ENCODE results near the gene LRRC4.

Gene LRRC4

GRCh38 chr7:128071376-128071775 lies 40.1 kb upstream of the LRRC4 start:
- no peak overlapping the region for H3K4me3 ChIP-seq (ENCODE audit: low read length)
- no peak overlapping the region for H2BK120ac ChIP-seq (ENCODE audit: low read depth, low read length)
- H3K36me3 ChIP-seq (ENCODE audit: control insufficient read depth, insufficient read depth, low read length) = no peaks in the 10 kb centered on the region
- H3K4me2 ChIP-seq (ENCODE audit: low read length) = no peak overlapping the region
- no peaks in the 10 kb centered on the region for H3K27me3 ChIP-seq (ENCODE audit: insufficient read depth, low read length, poor library complexity)
- no peaks in the 10 kb centered on the region for H3K79me1 ChIP-seq (ENCODE audit: low read length)
- WGBS (ENCODE audit: extremely low coverage, insufficient coverage, low lambda C conversion rate) = no CpG with 5 or more reads among the region's 6 CpGs
- no peak overlapping the region for H2BK15ac ChIP-seq (replicated peaks; ENCODE audit: low read depth)
- no peak overlapping the region for H2AK5ac ChIP-seq (ENCODE audit: low read length)
- H3K23ac ChIP-seq (ENCODE audit: low read length) = no peak overlapping the region
- no peak overlapping the region for H4K8ac ChIP-seq (ENCODE audit: low read depth, low read length)
- no peak overlapping the region for H3K27ac ChIP-seq (ENCODE audit: low read depth, low read length)
- peaks cover 2% of the 10 kb centered on the region for H3K4me1 ChIP-seq (ENCODE audit: control insufficient read depth, low read depth, low read length)
- H3K79me2 ChIP-seq (ENCODE audit: control insufficient read depth, insufficient read depth, low read length) = no peaks in the 10 kb centered on the region
- H3K18ac ChIP-seq (ENCODE audit: low read length) = no peak overlapping the region
- no peak overlapping the region for H3K4ac ChIP-seq (ENCODE audit: low read depth, low read length)
- H2BK5ac ChIP-seq (ENCODE audit: low read length) = no peak overlapping the region
- no peak overlapping the region for H4K5ac ChIP-seq (ENCODE audit: low read length)
- H3K9ac ChIP-seq (ENCODE audit: low read length) = no peak overlapping the region
- H3K56ac ChIP-seq (ENCODE audit: low read length) = no peak overlapping the region
- no peak for DNase-seq

- DNase-seq = no peak
- Histone ChIP-seq H3K56ac (ENCODE audit: low read length) (no peak overlapping the region), H3K4me3 (ENCODE audit: low read length) (no peak overlapping the region), H2BK5ac (ENCODE audit: low read length) (no peak overlapping the region), H3K23ac (ENCODE audit: low read length) (no peak overlapping the region), H2AK5ac (ENCODE audit: low read length) (no peak overlapping the region), H3K4me2 (ENCODE audit: low read length) (no peak overlapping the region), H2BK120ac (ENCODE audit: low read depth, low read length) (no peak overlapping the region), H3K4me1 (ENCODE audit: control insufficient read depth, low read depth, low read length) (no peaks in the 10 kb centered on the region), H3K79me2 (ENCODE audit: control insufficient read depth, insufficient read depth, low read length) (no peaks in the 10 kb centered on the region), H3K27me3 (ENCODE audit: insufficient read depth, low read length, poor library complexity) (no peaks in the 10 kb centered on the region), H3K4ac (ENCODE audit: low read depth, low read length) (no peak overlapping the region), H4K8ac (ENCODE audit: low read depth, low read length) (no peak overlapping the region), H3K27ac (ENCODE audit: low read depth, low read length) (no peak overlapping the region), H3K9ac (ENCODE audit: low read length) (no peak overlapping the region), H3K79me1 (ENCODE audit: low read length) (no peaks in the 10 kb centered on the region), H2BK15ac (replicated peaks; ENCODE audit: low read depth) (no peak overlapping the region), H3K18ac (ENCODE audit: low read length) (no peak overlapping the region), H3K36me3 (ENCODE audit: control insufficient read depth, insufficient read depth, low read length) (no peaks in the 10 kb centered on the region), H4K5ac (ENCODE audit: low read length) (no peak overlapping the region)
- WGBS (ENCODE audit: extremely low coverage, insufficient coverage, low lambda C conversion rate) = no CpG with 5 or more reads among the region's 8 CpGs
These were observed 38.4 kb upstream of the LRRC4 start for GRCh38 chr7:128069373-128070364.

GRCh38 chr7:128068785-128069184 lies 37.5 kb upstream of the LRRC4 start:
- no peak overlapping the region for H3K9ac ChIP-seq (ENCODE audit: low read length)
- H3K79me2 ChIP-seq (ENCODE audit: control insufficient read depth, insufficient read depth, low read length) = no peaks in the 10 kb centered on the region
- DNase-seq = no peak
- no CpG with 5 or more reads among the region's 8 CpGs for WGBS (ENCODE audit: extremely low coverage, insufficient coverage, low lambda C conversion rate)
- no peak overlapping the region for H4K8ac ChIP-seq (ENCODE audit: low read depth, low read length)
- no peak overlapping the region for H3K4me2 ChIP-seq (ENCODE audit: low read length)
- H4K5ac ChIP-seq (ENCODE audit: low read length) = no peak overlapping the region
- no peaks in the 10 kb centered on the region for H3K4me1 ChIP-seq (ENCODE audit: control insufficient read depth, low read depth, low read length)
- H3K18ac ChIP-seq (ENCODE audit: low read length) = no peak overlapping the region
- no peak overlapping the region for H2BK15ac ChIP-seq (replicated peaks; ENCODE audit: low read depth)
- H2AK5ac ChIP-seq (ENCODE audit: low read length) = no peak overlapping the region
- no peak overlapping the region for H2BK5ac ChIP-seq (ENCODE audit: low read length)
- no peaks in the 10 kb centered on the region for H3K27me3 ChIP-seq (ENCODE audit: insufficient read depth, low read length, poor library complexity)
- H3K56ac ChIP-seq (ENCODE audit: low read length) = no peak overlapping the region
- no peak overlapping the region for H3K4me3 ChIP-seq (ENCODE audit: low read length)
- no peaks in the 10 kb centered on the region for H3K36me3 ChIP-seq (ENCODE audit: control insufficient read depth, insufficient read depth, low read length)
- no peak overlapping the region for H3K27ac ChIP-seq (ENCODE audit: low read depth, low read length)
- H3K79me1 ChIP-seq (ENCODE audit: low read length) = no peaks in the 10 kb centered on the region
- H3K23ac ChIP-seq (ENCODE audit: low read length) = no peak overlapping the region
- no peak overlapping the region for H2BK120ac ChIP-seq (ENCODE audit: low read depth, low read length)
- no peak overlapping the region for H3K4ac ChIP-seq (ENCODE audit: low read depth, low read length)

GRCh38 chr7:128067983-128068382 lies 36.7 kb upstream of the LRRC4 start:
- no CpG with 5 or more reads among the region's 5 CpGs for WGBS (ENCODE audit: extremely low coverage, insufficient coverage, low lambda C conversion rate)
- H3K4me3 ChIP-seq (ENCODE audit: low read length) = no peak overlapping the region
- H3K4me1 ChIP-seq (ENCODE audit: control insufficient read depth, low read depth, low read length) = no peaks in the 10 kb centered on the region
- no peak overlapping the region for H2BK120ac ChIP-seq (ENCODE audit: low read depth, low read length)
- no peaks in the 10 kb centered on the region for H3K79me2 ChIP-seq (ENCODE audit: control insufficient read depth, insufficient read depth, low read length)
- H3K27me3 ChIP-seq (ENCODE audit: insufficient read depth, low read length, poor library complexity) = no peaks in the 10 kb centered on the region
- H3K4me2 ChIP-seq (ENCODE audit: low read length) = no peak overlapping the region
- H3K23ac ChIP-seq (ENCODE audit: low read length) = no peak overlapping the region
- no peak overlapping the region for H3K4ac ChIP-seq (ENCODE audit: low read depth, low read length)
- H4K8ac ChIP-seq (ENCODE audit: low read depth, low read length) = no peak overlapping the region
- no peaks in the 10 kb centered on the region for H3K79me1 ChIP-seq (ENCODE audit: low read length)
- no peak overlapping the region for H2BK5ac ChIP-seq (ENCODE audit: low read length)
- H3K56ac ChIP-seq (ENCODE audit: low read length) = no peak overlapping the region
- H3K18ac ChIP-seq (ENCODE audit: low read length) = no peak overlapping the region
- H4K5ac ChIP-seq (ENCODE audit: low read length) = no peak overlapping the region
- no peak overlapping the region for H3K9ac ChIP-seq (ENCODE audit: low read length)
- no peak for DNase-seq
- no peak overlapping the region for H2AK5ac ChIP-seq (ENCODE audit: low read length)
- H3K27ac ChIP-seq (ENCODE audit: low read depth, low read length) = no peak overlapping the region
- no peaks in the 10 kb centered on the region for H3K36me3 ChIP-seq (ENCODE audit: control insufficient read depth, insufficient read depth, low read length)
- H2BK15ac ChIP-seq (replicated peaks; ENCODE audit: low read depth) = no peak overlapping the region

GRCh38 chr7:128066858-128067257 lies 35.6 kb upstream of the LRRC4 start:
- no peak overlapping the region for H3K18ac ChIP-seq (ENCODE audit: low read length)
- no CpG with 5 or more reads among the region's 5 CpGs for WGBS (ENCODE audit: extremely low coverage, insufficient coverage, low lambda C conversion rate)
- no peaks in the 10 kb centered on the region for H3K4me1 ChIP-seq (ENCODE audit: control insufficient read depth, low read depth, low read length)
- peak; percentile 27 for DNase-seq
- no peaks in the 10 kb centered on the region for H3K79me2 ChIP-seq (ENCODE audit: control insufficient read depth, insufficient read depth, low read length)
- H3K36me3 ChIP-seq (ENCODE audit: control insufficient read depth, insufficient read depth, low read length) = no peaks in the 10 kb centered on the region
- no peaks in the 10 kb centered on the region for H3K27me3 ChIP-seq (ENCODE audit: insufficient read depth, low read length, poor library complexity)
- H3K4me2 ChIP-seq (ENCODE audit: low read length) = no peak overlapping the region
- H3K4ac ChIP-seq (ENCODE audit: low read depth, low read length) = no peak overlapping the region
- H3K23ac ChIP-seq (ENCODE audit: low read length) = no peak overlapping the region
- no peak overlapping the region for H3K4me3 ChIP-seq (ENCODE audit: low read length)
- no peak overlapping the region for H2BK120ac ChIP-seq (ENCODE audit: low read depth, low read length)
- no peaks in the 10 kb centered on the region for H3K79me1 ChIP-seq (ENCODE audit: low read length)
- no peak overlapping the region for H3K27ac ChIP-seq (ENCODE audit: low read depth, low read length)
- H2BK15ac ChIP-seq (replicated peaks; ENCODE audit: low read depth) = no peak overlapping the region
- no peak overlapping the region for H4K5ac ChIP-seq (ENCODE audit: low read length)
- H3K56ac ChIP-seq (ENCODE audit: low read length) = no peak overlapping the region
- no peak overlapping the region for H2BK5ac ChIP-seq (ENCODE audit: low read length)
- no peak overlapping the region for H3K9ac ChIP-seq (ENCODE audit: low read length)
- no peak overlapping the region for H2AK5ac ChIP-seq (ENCODE audit: low read length)
- no peak overlapping the region for H4K8ac ChIP-seq (ENCODE audit: low read depth, low read length)
